ENCODE data around the gene CPT1B.
"Not testable (repeated sequence)": the region's sequence is repeated elsewhere in the genome, so short reads cannot be mapped to it uniquely, and the experiment has no call there.

The CPT1B gene

DNA sequence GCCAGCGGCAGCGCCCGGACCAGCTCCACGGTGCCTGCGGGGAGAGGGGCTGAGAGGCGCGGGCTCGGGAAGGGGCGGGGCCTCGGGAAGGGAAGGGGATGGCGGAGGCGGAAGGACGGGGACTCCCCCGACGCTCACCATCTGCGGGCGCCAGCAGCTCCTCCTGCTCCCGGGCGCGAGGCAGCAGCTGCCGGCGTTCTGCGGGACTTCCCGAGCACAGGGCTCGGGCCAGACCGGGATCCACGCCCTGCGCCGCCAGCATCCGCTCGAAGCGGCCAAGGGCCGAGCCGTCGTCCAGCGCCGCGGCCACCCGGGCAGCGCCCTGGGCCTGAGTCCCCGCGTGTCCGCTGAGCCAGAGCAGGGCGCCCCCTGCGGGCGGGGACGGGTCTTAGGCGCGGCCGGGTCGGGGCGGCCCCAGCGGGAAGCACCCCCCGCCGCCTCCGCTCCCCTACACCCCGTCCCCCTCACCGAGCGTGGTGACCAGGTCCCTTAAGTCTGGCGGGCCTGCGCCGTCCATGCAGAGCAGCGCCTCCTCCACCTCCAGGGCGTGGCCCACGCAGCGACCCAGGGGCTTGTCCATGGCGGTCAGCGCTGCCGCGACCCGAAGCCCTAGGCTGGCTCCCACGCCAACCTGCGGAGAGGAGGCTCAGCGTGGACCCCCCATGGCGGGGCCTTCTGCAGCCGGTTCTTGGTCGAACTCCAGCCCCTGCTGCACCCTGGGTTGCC lies 52.0 kb downstream of the CPT1B start:
- DNase-seq = peak; percentile 80

DNA sequence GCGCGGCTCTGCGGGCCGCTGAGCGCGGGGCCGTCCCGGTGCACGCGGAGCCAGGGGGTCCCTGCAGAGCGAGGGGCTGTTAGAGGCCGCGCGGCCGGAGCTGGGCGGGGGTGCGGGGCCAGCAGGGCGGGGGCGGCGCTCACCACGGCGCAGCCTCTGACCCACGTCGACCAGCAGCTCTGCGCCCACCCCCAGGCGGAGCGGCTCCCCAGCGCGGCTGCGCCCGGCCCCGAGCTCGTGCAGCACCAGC lies 52.4 kb downstream of the CPT1B start:
- no peak for DNase-seq

GRCh38 chr22:50525104-50525857 lies 52.9 kb downstream of the CPT1B start, which contains the start of gene SCO2:
Gene SCO2, minus strand, starts transcription at chr22:50525598. Its CDS starts 1,187 bp downstream, at chr22:50524411.
- DNase-seq = peak; percentile 97

DNA sequence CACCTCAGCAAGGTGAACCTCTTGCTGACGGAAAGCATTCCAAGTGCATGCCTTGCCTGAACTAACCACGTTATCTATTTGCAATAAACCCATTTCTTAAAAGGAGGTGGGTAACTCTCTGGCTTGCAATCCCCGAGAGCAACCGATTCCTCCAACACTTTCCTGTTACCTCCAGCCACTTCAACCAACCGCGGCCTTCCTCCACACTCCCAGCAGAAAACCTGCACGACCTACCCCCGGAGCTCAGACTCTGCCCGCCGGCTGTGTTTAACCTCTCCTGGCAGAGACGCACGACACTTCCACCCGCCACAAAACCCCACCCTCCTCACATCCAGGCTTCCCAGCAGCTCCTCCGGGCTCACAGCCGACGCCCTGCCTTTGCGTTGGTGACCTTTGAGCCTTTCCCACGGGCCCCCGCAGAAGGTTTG lies 53.5 kb downstream of the CPT1B start:
- no peak for DNase-seq

DNA sequence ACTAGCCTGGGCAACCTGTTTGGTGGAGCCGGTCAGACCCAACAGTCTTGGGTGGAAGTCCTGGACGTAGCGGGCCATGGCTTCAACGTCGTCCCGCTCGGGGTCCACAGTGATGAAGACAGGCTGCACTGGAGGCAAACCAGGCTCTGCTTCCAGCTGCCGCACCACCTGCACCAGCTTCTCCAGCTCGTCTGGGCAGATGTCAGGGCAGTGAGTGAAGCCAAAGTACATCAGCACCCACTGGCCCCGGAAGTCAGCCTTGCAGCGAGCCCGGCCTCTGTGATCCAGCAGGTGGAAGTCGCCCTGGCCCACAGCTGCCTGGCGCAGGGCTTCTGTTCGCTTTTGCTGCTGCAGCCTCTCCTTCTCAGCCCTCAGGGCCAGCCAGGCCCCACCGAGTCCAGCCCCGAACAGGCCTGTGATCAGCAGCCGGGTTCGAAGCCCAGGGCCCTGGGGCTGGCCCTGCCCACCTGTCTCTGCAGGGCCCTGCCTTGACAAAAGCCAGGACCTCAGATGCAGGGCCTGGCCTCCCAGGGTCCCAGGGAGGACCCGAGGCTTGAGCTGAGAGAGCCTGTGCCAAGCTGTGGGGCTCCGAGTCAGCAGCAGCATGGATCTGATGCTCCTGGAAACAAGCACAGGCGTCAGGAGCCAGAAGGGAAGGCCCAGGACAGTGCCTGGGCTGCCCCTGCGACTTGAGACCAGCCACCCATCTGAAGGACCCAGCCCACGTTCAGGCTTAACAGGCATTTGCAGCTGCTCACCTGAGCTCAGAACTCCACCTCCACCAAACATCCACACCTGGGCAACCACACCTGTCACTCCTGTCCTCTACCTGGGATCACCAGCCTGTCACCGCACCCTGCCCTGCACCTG lies 54.2 kb downstream of the CPT1B start:
- no peak for DNase-seq

- no peak for DNase-seq
These were observed 54.8 kb downstream of the CPT1B start for GRCh38 chr22:50523458-50523805.

DNA sequence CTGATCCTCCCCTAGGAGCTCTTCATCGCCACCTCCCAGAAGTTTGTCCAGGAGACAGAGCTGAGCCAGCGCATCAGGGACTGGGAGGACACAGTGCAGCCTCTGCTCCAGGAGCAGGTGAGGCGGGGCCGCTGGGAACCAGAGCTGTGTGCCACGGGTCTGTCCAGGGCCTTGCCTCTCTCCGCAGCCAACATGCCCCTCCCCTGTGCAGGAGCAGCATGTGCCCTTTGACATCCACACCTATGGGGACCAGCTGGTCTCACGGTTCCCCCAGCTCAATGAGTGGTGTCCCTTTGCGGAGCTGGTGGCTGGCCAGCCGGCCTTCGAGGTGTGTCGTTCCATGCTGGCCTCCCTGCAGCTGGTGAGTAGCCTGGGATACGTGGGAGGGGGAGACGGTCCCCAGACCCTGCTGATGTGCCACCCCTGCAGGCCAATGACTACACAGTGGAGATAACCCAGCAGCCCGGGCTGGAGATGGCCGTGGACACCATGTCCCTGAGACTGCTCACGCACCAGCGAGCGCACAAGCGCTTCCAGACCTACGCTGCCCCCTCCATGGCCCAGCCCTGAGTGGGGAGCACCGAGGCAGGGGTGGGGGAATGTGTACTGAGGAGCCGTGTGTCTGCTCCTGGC lies 55.3 kb downstream of the CPT1B start:
- DNase-seq = no peak

- no peak for DNase-seq
These were observed 55.9 kb downstream of the CPT1B start for GRCh38 chr22:50522208-50522805.

DNA sequence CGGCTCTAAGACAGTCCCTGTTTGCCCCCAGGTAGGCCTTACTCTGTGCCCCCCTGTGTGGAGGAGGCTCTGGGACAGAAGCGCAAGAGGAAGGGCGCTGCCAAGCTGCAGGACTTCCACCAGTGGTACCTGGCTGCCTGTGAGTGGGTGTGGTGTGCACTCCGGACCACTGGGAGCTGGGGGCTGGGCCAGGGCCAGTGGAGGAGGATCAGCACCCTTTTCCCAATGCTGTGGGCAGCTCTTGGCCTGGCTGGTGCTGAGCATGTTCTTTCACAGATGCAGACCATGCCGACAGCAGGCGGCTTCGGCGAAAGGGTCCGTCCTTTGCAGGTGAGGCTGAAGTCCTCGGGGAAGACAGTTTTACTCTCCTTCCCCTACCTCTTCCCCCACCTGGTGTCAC lies 56.5 kb downstream of the CPT1B start:
- no peak for DNase-seq

DNA sequence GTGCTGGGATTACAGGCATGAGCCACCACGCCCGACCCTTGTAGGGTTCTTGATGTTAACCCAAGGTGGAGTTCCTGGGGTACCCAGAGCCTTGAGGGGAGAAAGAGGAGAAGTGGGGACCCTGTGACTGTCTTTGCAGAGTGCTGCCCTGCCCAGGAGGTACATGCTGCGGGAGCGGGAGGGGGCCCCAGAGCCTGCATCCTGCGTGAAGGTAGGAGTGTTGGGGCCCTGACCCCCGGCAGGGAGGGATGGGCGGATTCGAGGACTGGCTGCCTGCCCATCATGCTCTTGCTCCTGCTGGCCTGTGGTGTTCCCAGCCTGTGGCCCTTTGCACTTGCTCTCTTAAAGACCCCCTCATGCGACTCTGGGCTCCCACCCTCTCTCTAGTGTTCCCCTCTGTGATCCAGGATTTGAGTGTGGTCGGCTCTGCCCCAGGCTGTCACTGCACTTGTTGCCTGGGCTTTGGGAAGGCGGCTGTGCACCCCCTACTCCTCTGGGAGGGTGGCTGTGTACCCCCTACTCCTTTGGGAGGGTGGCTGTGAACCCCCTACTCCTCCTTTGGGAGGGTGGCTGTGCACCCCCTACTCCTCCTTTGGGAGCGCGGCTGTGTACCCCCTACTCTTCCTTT lies 57.3 kb downstream of the CPT1B start:
- DNase-seq = no peak

DNA sequence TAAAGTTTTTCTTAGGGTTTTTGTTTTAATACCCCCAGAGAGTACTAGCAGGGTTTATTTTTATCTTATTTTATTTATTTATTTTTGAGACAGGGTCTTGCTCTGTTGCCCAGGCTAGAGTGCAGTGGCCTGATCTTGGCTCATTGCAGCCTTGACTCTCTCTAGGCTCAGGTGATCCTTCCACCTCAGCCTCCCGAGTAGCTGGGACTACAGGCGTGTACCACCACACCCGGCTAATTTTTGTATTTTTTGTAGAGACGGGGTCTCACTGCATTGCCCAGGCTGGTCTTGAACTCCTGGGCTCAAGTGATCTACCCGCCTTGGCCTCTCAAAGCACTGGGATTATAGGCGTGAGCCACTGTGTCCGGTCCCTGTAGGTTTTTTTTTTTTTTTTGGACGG lies 58.0 kb downstream of the CPT1B start:
- not testable (repeated sequence) for DNase-seq

DNA sequence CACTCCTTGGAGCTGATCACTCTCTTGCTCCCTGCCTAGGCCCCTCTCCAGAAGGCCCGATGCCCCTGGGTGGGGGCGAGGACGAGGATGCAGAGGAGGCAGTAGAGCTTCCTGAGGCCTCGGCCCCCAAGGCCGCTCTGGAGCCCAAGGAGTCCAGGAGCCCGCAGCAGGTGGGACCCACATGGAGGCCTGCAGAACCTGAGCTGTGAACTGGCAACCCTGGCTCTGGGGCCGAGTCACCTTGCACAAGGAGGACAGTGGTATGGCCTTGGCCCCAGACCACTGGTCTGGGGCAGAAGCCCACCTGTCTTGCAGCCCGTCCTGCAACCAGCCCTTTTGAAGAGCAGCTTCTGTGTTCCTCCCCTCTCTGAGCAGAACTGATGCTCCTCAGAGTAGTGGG lies 59.1 kb downstream of the CPT1B start:
- DNase-seq = no peak

All from central memory CD4-positive, alpha-beta T cell (primary cell).